Measurements from ENCODE around the gene DYNC2LI1. TPM values are rescaled to one million over a fixed set of nuclear protein-coding genes. Genes with fewer than 3 reads are reported as not detected.
"Not testable (repeated sequence)": the region's sequence is repeated elsewhere in the genome, so short reads cannot be mapped to it uniquely, and the experiment has no call there.

DYNC2LI1 gene
- total RNA-seq (2014; rRNA removed; shearing (Covaris generic)): 13.5 and 21.5 TPM in 2 replicates

GRCh38 chr2:43773876-43774613 is at the start of gene DYNC2LI1:
TSS of gene DYNC2LI1 (plus strand) at chr2:43774039. CDS start at chr2:43774139, 100 bp downstream.
- DNase-seq (ENCODE audit: low spot score): peak; percentile 93

- DNase-seq (ENCODE audit: low spot score): no peak
Observed at GRCh38 chr2:43724728-43725526, 48.9 kb upstream of the DYNC2LI1 start.

DNA sequence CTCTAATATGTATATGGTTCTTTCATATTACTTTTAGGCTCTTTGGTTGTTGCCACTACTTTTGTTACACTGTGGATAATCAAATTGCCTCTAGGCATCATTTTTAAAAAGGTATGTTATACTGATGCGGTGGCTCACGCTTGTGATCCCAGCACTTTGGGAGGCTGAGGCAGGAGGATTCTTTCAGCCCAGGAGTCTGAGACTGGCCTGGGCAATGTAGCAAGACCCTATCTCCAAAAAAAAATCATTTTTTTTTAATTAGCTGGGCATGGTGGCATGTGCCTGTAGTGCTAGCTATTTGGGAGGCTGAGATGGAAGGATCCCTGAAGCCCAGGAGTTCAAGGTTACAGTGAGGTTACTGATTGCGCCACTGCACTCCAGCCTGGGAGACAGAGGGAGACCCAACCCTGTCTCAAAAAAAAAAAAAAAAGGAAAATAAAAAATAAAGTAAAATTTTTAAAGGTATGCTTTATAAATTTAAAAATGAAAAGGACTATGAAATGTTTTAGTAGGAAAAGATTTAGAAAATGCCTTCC is 48.1 kb upstream of the DYNC2LI1 start:
- DNase-seq (ENCODE audit: low spot score): no peak

- DNase-seq (ENCODE audit: low spot score): not testable (repeated sequence)
Observed at GRCh38 chr2:43726961-43727633, 46.7 kb upstream of the DYNC2LI1 start.

- no peak for DNase-seq (ENCODE audit: low spot score)
Observed at GRCh38 chr2:43727634-43728014, 46.2 kb upstream of the DYNC2LI1 start.

DNA sequence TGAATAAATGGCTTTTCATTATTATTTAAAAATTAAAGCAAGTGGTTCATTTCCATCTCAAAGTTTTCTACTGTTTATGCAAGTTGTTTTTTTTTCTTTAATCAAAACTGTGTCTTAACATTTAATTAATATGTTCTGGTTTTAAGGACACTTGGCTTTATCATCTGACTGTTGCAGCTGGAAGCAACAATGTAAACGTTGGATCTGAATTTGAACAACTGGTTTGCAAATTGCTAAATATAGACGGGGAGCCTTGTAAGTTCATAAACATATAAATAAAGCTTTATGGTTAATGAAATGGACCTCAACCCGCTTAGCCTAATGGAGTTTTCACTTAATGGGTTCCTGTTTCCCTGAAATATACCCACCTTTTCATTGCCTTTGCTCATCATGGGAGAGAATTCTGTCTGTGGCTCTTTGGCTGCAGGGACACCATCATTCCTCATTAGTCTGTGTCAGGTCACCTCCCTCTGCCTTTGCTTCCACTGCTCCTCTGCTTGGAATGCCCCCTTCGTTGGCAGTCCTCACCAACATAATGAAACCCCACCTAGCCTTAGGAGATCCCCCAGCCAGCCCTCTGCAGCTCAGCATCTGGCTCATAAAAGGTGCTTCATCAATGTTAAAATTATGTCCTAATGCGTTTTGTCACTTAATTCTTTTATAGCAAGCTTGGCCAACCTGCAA is 44.2 kb upstream of the DYNC2LI1 start:
- no peak for DNase-seq (ENCODE audit: low spot score)

- DNase-seq (ENCODE audit: low spot score): no peak
Observed at GRCh38 chr2:43731211-43731610, 42.6 kb upstream of the DYNC2LI1 start.

GRCh38 chr2:43736637-43737036 is 37.2 kb upstream of the DYNC2LI1 start:
- DNase-seq (ENCODE audit: low spot score): no peak

DNA sequence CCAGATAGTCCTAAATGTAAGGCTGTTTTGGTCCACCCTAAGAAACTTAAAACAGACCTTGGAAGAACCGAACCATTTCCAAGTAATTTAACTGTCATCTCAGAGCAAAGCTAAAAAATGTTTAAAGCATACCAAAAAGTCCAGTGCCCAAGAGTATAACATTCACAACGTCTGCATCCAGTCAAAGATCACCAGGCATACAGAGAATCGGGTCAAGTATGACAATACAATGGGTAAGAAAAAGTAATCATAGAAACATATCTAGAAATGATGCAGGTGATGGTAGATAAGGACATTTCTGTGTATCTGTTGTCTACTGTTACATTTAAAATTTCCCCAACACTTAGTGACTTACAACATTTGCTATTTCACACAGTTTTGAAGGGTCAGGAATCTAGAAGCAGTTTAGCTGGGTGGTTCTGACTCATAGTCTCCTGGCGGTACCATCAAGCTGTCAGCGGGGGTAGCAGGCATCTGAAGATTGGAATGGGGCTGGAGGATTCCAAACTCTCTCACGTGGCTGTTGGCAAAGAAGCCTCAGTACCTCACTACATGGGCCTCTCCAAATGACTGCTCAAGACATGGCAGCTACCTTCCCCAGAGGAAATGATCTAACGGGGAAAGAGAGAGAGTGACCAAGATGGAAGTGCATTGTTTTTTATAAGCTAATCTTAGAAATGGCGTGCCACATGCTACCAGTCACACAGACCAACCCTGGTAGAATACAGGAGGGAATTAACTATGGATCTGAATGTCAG is 36.6 kb upstream of the DYNC2LI1 start:
- no peak for DNase-seq (ENCODE audit: low spot score)

DNA sequence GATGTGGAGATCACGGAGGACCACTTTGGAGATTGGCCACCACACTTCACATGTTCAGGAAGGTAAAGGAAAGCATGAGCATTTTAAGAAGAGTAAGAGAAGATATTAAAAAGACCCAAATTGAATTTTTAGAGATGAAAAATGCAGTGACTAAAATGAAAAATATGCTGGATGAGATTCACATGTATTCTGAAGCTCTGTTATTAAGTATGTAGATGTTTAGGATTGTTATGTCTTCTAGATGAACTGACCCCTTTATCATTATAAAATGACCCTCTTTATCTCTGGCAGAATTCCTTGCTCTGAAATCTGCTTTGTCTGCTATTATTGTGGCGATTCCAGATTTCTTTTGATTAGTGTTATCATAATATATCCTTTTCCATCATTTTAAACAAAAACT is 36.0 kb upstream of the DYNC2LI1 start:
- DNase-seq (ENCODE audit: low spot score): no peak

DNA sequence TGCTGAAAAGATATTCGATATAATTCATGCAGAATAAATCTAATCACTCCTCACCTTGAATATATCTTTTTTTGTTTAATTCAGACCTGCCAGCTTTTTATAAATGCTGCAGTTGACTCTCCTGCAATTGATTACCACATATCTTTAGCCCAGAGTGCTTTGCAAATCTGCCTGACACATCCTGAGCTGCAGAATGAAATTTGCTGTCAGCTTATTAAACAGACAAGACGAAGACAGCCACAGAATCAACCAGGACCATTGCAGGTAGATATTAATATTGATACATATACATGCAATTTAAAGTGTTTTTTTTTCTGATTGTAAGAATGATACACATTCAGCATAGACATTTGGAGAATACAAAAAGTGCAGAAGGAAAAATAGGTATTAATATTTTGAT is 35.6 kb upstream of the DYNC2LI1 start:
- DNase-seq (ENCODE audit: low spot score): no peak

GRCh38 chr2:43743706-43744105 is 30.1 kb upstream of the DYNC2LI1 start:
- DNase-seq (ENCODE audit: low spot score): no peak

- DNase-seq (ENCODE audit: low spot score): no peak
Observed at GRCh38 chr2:43745457-43745856, 28.4 kb upstream of the DYNC2LI1 start.

GRCh38 chr2:43748333-43748732 is 25.5 kb upstream of the DYNC2LI1 start:
- DNase-seq (ENCODE audit: low spot score): no peak

DNA sequence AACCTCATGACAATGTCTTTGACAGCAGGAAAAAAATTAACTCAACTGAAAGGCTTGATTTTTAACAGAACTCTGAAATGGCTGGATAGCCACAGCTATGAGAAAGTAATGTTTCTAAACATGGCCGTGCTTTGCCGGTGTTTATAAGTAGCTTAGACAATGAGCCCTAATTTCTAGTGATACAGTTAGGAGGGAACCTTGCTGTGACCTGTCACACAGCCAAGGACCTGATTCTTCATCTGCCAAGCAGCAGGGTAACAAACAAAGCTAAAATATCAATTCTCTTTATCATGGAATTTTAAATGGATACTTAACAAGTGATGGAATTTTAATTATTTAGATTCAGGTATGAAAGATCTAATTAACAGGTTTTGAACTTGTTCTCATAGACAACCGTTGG is 24.3 kb upstream of the DYNC2LI1 start:
- DNase-seq (ENCODE audit: low spot score): no peak

GRCh38 chr2:43751476-43751990 is 22.3 kb upstream of the DYNC2LI1 start:
- no peak for DNase-seq (ENCODE audit: low spot score)

DNA sequence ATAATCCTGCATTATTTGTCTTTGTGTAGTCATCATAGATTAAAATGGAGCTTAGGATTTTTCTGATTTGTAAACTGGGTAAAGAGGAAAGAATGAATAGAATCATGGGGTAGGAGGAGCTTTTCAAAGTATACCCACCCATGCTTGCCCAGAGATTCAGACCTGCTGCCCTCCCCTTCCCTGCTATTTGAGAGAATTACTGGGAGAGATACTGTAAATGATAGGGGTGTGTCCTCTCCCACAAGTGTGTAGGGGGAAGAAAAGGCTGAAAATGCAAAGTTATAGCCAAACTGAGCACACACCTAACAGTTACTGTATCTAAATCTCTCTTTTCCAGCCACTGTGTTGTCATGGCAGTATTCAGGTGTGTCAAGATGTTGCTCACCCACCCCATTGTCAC is 21.5 kb upstream of the DYNC2LI1 start:
- DNase-seq (ENCODE audit: low spot score): no peak

- no peak for DNase-seq (ENCODE audit: low spot score)
Observed at GRCh38 chr2:43754180-43754579, 19.7 kb upstream of the DYNC2LI1 start.

DNA sequence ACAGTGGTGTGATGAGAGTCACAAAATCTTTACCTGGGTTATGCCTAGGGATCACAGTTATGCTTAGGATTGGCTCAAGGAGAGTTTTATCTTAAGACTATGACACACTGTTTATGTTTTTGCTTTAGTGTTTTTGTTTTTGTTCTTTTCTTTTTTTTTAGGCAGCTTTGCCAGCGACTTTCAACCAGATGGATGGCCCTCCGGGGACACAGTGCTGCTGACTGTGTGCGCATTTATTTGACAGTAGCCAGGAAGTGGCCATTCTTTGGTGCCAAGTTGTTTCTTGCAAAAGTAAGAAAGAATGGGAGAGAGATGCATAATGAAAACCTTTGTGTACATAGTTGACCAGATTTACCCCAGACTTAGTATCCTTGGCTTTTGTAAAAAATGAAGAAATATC is 15.1 kb upstream of the DYNC2LI1 start:
- peak; percentile 51 for DNase-seq (ENCODE audit: low spot score)

GRCh38 chr2:43759195-43759594 is 14.6 kb upstream of the DYNC2LI1 start:
- DNase-seq (ENCODE audit: low spot score): peak; percentile 61

GRCh38 chr2:43762286-43762685 is 11.6 kb upstream of the DYNC2LI1 start:
- DNase-seq (ENCODE audit: low spot score): no peak
